K562 (cell line): Measurements from ENCODE around the gene EXT2. TPM values are rescaled to one million over a fixed set of nuclear protein-coding genes. Genes with fewer than 3 reads are reported as not detected.

Experiments
- ATAC-seq: fragments of 200-7000 bp; cut with Tn5 transposase; 3 replicates; pipeline ENCODE4 v1.9.1; 2020; ENCODE audit warnings: moderate library complexity
- BruUV-seq: library from RNA; stranded (reverse); fragments of 400-500 nt; replicated peaks from 2 replicates; lab custom pipeline; 2021; lab: Mats Ljungman, UMichigan
- CTCF ChIA-PET: fragments of 300-600 bp; formaldehyde crosslinking; extraction: SDS; loops from one replicate; lab custom pipeline; 2021; ENCODE audit warnings: low intra/inter-chr PET ratio; lab: Yijun Ruan, JAX
- POLR2A ChIA-PET: fragments of 300-600, 350-650 bp; sonication (Branson Sonifier 250); formaldehyde crosslinking; extraction: SDS; loops from one replicate; lab custom pipeline; 2021; ENCODE audit warnings: antibody characterized with exemption, inconsistent platforms; lab: Yijun Ruan, JAX
- DNase-seq, 4 experiments: peaks; one replicate each; pipeline versions ENCODE4 v3.0.0 to v3.0.0-alpha.2; 2011 to 2018; ENCODE audit warnings: low spot score in 3 of 4, mixed read lengths in 3 of 4; ENCODE audit errors: extremely low read depth in 1 of 4
- FAIRE-seq: peaks from 2 replicates; lab custom pipeline; 2011; peaks lifted over from hg19 to GRCh38; lab: Jason Lieb, UNC
- H2AFZ ChIP-seq: 2 replicates; pipeline ENCODE4 v1.6.0; 2011; ENCODE audit warnings: low read depth, low read length, control low read depth, inconsistent platforms
- H3K27ac ChIP-seq: fragments of 200-600 bp; 3 replicates; pipeline ENCODE4 v1.8.0; 2011; ENCODE audit warnings: low read depth, mild to moderate bottlenecking, control low read depth, inconsistent platforms, low read length, moderate library complexity, mixed read lengths; ENCODE audit errors: extremely low read depth
- H3K27me3 ChIP-seq, 2 experiments: fragments of 300-600 bp in 1 of 2; 2 replicates in 1 of 2; 3 replicates in 1 of 2; pipeline versions ENCODE4 v1.6.0 to v1.8.0; 2011; ENCODE audit warnings: inconsistent platforms in 2 of 2, low read length in 2 of 2, mild to moderate bottlenecking in 1 of 2, mixed read lengths in 1 of 2, moderate library complexity in 1 of 2; ENCODE audit not compliant: control insufficient read depth in 2 of 2, insufficient read depth in 2 of 2
- H3K36me3 ChIP-seq: fragments of 300-600 bp; 3 replicates; pipeline ENCODE4 v1.8.0; 2011; ENCODE audit warnings: mild to moderate bottlenecking, low read length, inconsistent platforms; ENCODE audit not compliant: control insufficient read depth, insufficient read depth
- H3K4me1 ChIP-seq, 2 experiments: fragments of 200-600 bp in 1 of 2; replicated peaks in 1 of 2; 2 replicates in 1 of 2; 3 replicates in 1 of 2; pipeline versions ENCODE4 v1.5.1 to v1.8.0; 2011; ENCODE audit warnings: inconsistent platforms in 2 of 2, low read length in 2 of 2, mild to moderate bottlenecking in 1 of 2, mixed read lengths in 1 of 2, moderate library complexity in 1 of 2; ENCODE audit not compliant: control insufficient read depth in 2 of 2, insufficient read depth in 2 of 2
- H3K4me2 ChIP-seq: 2 replicates; pipeline ENCODE4 v1.6.1; 2011; ENCODE audit warnings: low read length, control low read depth, inconsistent platforms, mixed read lengths; ENCODE audit not compliant: insufficient read depth
- H3K4me3 ChIP-seq: fragments of 200-600 bp; sonication (generic), shearing (Covaris generic); 2 replicates; pipeline ENCODE4 v1.5.1; 2016; ENCODE audit warnings: control low read depth, inconsistent platforms
- H3K79me2 ChIP-seq: fragments of 200-600 bp; 3 replicates; pipeline ENCODE4 v1.8.0; 2011; ENCODE audit warnings: low read length, inconsistent platforms; ENCODE audit not compliant: control insufficient read depth, insufficient read depth
- H3K9ac ChIP-seq, 2 experiments: 2 replicates each; pipeline versions ENCODE4 v1.6.0 to v1.6.1; 2011; ENCODE audit warnings: low read depth in 2 of 2, low read length in 2 of 2, control low read depth in 1 of 2, inconsistent platforms in 1 of 2, mild to moderate bottlenecking in 1 of 2, mixed read lengths in 1 of 2; ENCODE audit not compliant: insufficient read depth in 1 of 2
- H3K9me1 ChIP-seq: one replicate; pipeline ENCODE4 v1.6.0; 2011; ENCODE audit warnings: inconsistent platforms, mild to moderate bottlenecking, low read length, moderate library complexity; ENCODE audit not compliant: control insufficient read depth, insufficient read depth
- H3K9me3 ChIP-seq: replicated peaks from 2 replicates; pipeline ENCODE4 v1.5.1; 2011; ENCODE audit warnings: low read depth, low read length, inconsistent platforms; ENCODE audit not compliant: control insufficient read depth, insufficient read depth
- H4K20me1 ChIP-seq: replicated peaks from 2 replicates; pipeline ENCODE4 v1.6.1; 2011; ENCODE audit warnings: low read length, inconsistent platforms, mixed read lengths; ENCODE audit not compliant: control insufficient read depth, insufficient read depth
- BRF2 ChIP-seq: IDR thresholded peaks from 3 replicates; pipeline ENCODE4 v1.6.1; 2011; ENCODE audit warnings: borderline replicate concordance, mild to moderate bottlenecking; ENCODE audit not compliant: insufficient read length, insufficient read depth
- DMBX1 ChIP-seq: fragments of 250-450 bp; sonication (Bioruptor Pico); IDR thresholded peaks from 2 replicates; pipeline ENCODE4 v1.8.0; 2022; ENCODE audit warnings: inconsistent platforms, mild to moderate bottlenecking, moderate library complexity, borderline replicate concordance
- NFIC ChIP-seq: fragments of 450-650 bp; IDR thresholded peaks from 2 replicates; pipeline ENCODE4 v1.6.1; 2017; ENCODE audit warnings: mild to moderate bottlenecking, inconsistent platforms
- POLR2AphosphoS5 ChIP-seq: IDR thresholded peaks from 2 replicates; pipeline ENCODE4 v1.6.1; 2011; ENCODE audit warnings: mild to moderate bottlenecking, low read depth, low read length, moderate library complexity; ENCODE audit not compliant: control insufficient read depth, insufficient read depth
- RBM14 ChIP-seq: fragments of 200-400 bp; formaldehyde crosslinking; IDR thresholded peaks from 2 replicates; pipeline ENCODE4 v1.6.1; 2018; ENCODE audit warnings: low read depth, mild to moderate bottlenecking, low read length, moderate library complexity, borderline replicate concordance; ENCODE audit not compliant: insufficient read depth
- RHOXF2B ChIP-seq: fragments of 250-450 bp; sonication (Bioruptor Pico); conservative IDR thresholded peaks from 2 replicates; pipeline ENCODE4 v1.5.1; 2021
- ZNF143 ChIP-seq: sonication (generic); formaldehyde crosslinking; IDR thresholded peaks from 2 replicates; pipeline ENCODE4 v1.9.0; 2022; ENCODE audit warnings: mild to moderate bottlenecking, missing genetic modification reagents
- ZNF561 ChIP-seq: fragments of 450-650 bp; formaldehyde crosslinking; conservative IDR thresholded peaks from 2 replicates; pipeline ENCODE4 v1.4.0; 2020; ENCODE audit warnings: mild to moderate bottlenecking, moderate library complexity
- ZNF79 ChIP-seq: fragments of 250-450 bp; sonication (Bioruptor Pico); IDR thresholded peaks from 2 replicates; pipeline ENCODE4 v1.4.0; 2020; ENCODE audit warnings: low read depth, mild to moderate bottlenecking, moderate library complexity
- WGBS: fragments of 100-300 bp; shearing (Covaris generic); methylation state at CpG from one replicate; pipeline ENCODE4 v1.1.6; 2016; ENCODE audit warnings: low coverage, mixed read lengths; ENCODE audit not compliant: insufficient coverage; ENCODE audit errors: missing lambda C conversion rate; 5-methylcytosine and 5-hydroxymethylcytosine counted together
- in situ Hi-C: fragments of 300-500 bp; cut with MboI; formaldehyde crosslinking; loops from 4 replicates; pipeline ENCODE4 v1.15.0; 2018; ENCODE audit warnings: inconsistent platforms, mixed read lengths
- intact Hi-C: fragments of 100-400 bp; cut with micrococcal nuclease; formaldehyde crosslinking; loops from 2 replicates; pipeline ENCODE4 v1.14.2; 2022
- polyA plus RNA-seq, 8 experiments: library from polyadenylated mRNA; depleted of rRNA in 4 of 8; stranded (reverse) in 5 of 8; unstranded in 3 of 8; fragments of >200 nt; fragmentation: Nextera tagmentation in 2 of 8; fragmentation: Illumina TruSeq in 1 of 8; extraction: Ambion mirVana in 2 of 8; extraction: Trizol in 1 of 8; gene quantifications; 2 replicates each; pipeline versions ENCODE4 v1.2.1 to v1.2.3, GENCODE V29; 2011 to 2014; ENCODE audit warnings: inconsistent platforms in 1 of 8, missing spikeins in 1 of 8
- total RNA-seq, 7 experiments: library from RNA; depleted of rRNA in 6 of 7; stranded (reverse); fragments of >200 nt in 6 of 7; fragmentation: Illumina TruSeq in 2 of 7; extraction: Trizol in 2 of 7; gene quantifications; 2 replicates each; pipeline versions ENCODE4 v1.2.1 to v1.2.3, GENCODE V29; 2011 to 2021; ENCODE audit warnings: low replicate concordance in 1 of 7
- TF ChIP-seq, protein P1 (sequence below): fragments of 250-450 bp; sonication (Bioruptor Pico); IDR thresholded peaks from 2 replicates; pipeline ENCODE4 v1.5.0; 2021; ENCODE audit warnings: mild to moderate bottlenecking, moderate library complexity
- TF ChIP-seq, protein P2 (sequence below): sonication (generic); formaldehyde crosslinking; IDR thresholded peaks from 2 replicates; pipeline ENCODE4 v1.8.1; 2022; ENCODE audit warnings: missing genetic modification reagents

The EXT2 gene
- total and polyA plus RNA-seq, 9 of the 15 experiments (the other 6 are each of a cell fraction or from before 2014, with no cell fraction given), result 7.5 to 52.1 (median 38.1) TPM

DNA sequence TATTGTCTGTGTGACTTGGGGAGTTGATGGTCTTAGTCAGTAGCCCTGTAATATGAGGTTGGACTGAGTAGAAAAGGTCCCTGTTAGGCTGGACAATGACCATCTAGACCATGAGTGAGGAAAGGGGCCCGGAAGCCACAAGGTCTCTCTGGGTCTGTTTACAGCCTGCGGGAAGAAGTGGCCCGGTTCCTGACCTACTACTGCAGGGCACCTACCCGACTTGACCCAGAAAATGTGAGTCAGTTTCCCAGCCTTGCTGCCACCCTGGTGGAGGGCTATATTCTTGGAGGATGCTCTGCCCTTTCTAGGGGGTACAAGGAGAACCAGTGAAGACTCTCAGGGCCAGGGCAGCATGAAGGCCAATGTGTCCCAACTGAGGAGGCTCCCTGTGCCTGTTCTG lies 44.3 kb upstream of the EXT2 start (continued):
- TF ChIP-seq, protein P1, sequence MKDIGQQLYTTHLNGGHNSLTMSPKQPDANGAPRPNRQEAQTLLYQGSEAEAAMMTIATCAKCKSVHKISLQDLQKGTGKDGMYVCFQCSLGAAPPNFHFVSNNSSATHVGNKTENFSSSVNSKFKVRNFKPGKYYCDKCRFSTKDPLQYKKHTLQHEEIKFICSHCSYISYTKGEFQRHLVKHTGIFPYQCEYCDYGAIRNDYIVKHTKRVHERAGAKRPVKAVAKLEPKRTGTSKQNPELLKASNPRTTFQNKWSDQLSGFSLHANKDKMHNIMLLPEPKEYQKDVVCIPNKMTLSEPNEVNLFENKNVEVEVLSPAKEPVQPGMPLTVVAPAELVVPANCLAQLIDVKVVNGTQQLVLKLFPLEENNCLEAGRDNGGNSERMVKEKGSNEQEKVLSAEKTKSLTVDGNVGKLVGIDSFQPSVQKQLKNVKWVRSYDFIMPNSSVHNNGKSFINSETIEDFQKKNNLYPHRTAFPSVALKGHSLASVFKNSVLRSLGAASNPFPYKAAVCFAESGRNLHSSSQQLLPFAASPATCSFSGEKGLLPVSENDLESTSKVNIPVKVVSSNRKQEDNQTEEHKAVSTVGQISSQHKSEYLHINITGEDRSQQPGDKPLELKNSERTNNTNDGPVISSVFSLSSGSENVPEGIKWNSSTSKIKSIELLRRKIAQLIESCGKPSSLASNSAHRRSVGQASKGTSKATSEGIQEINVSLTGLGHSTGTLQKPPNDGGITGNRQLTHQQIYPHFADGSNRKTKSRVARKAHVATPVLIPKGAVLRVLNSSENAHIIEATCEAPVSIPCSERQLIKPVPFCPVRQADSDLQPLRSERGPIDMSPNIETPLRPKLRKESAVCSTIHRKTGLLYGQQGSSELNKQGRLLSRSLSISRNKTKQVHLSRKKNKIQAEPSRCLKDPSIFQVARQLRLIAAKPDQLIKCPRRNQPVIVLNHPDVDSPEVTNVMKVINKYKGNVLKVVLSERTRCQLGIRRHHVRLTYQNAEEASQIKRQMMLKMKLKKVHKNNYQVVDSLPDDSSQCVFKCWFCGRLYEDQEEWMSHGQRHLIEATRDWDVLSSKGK (CRISPR knock-in tag), result no peak
- no peak for TF ChIP-seq POLR2AphosphoS5
- TF ChIP-seq RHOXF2B, result no peak
- TF ChIP-seq BRF2, result no peak

- H3K9ac ChIP-seq, result no peak overlapping the region
- CTCF ChIA-PET, result no interaction called here
- no peaks in the 10 kb centered on the region for H3K79me2 ChIP-seq
- no TSS peak for BruUV-seq
- no peak for DNase-seq
- H3K4me1 ChIP-seq, result no peaks in the 10 kb centered on the region
- H3K27me3 ChIP-seq, result peaks cover 18 to 32% of the 10 kb centered on the region in 2 experiments; a peak in 4 of 5 replicates
- in situ Hi-C loops (no loop called here), intact Hi-C loops (no loop called here)
- FAIRE-seq, result no peak
- H3K4me2 ChIP-seq, result no peak overlapping the region
- H2AFZ ChIP-seq, result no peak overlapping the region
- no peaks in the 10 kb centered on the region for H3K9me1 ChIP-seq
- peak; percentile 60; the same call in 2 of the 3 replicates for ATAC-seq
- POLR2A ChIA-PET, result interaction anchor here (0.6 to 1.2 kb wide), 3 partner anchors 13 to 357 kb away, joined by 4 to 5 read pairs (median 4); no protein-coding TSS in a partner anchor
- no peak overlapping the region for H3K4me3 ChIP-seq
- 0% methylated on average over 6 of the region's 6 CpGs for WGBS
- no peaks in the 10 kb centered on the region for H3K36me3 ChIP-seq
- H3K9me3 ChIP-seq, result no peaks in the 10 kb centered on the region
- H4K20me1 ChIP-seq, result no peaks in the 10 kb centered on the region
- H3K27ac ChIP-seq, result no peak overlapping the region
- TF ChIP-seq ZNF143 (CRISPR knock-in tag) (no peak), RBM14 (no peak), ZNF79 (no peak), NFIC (peak; percentile 30; the same call in 1 of the 2 replicates), ZNF561 (CRISPR knock-in tag) (no peak), DMBX1 (no peak)
- TF ChIP-seq, protein P2, sequence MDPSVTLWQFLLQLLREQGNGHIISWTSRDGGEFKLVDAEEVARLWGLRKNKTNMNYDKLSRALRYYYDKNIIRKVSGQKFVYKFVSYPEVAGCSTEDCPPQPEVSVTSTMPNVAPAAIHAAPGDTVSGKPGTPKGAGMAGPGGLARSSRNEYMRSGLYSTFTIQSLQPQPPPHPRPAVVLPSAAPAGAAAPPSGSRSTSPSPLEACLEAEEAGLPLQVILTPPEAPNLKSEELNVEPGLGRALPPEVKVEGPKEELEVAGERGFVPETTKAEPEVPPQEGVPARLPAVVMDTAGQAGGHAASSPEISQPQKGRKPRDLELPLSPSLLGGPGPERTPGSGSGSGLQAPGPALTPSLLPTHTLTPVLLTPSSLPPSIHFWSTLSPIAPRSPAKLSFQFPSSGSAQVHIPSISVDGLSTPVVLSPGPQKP, result no peak
Measured at GRCh38 chr11:44057340-44057739, 38.1 kb upstream of the EXT2 start.
